GM15510 (cell line): ENCODE results near the gene SLC2A5.

Experiments
- POLR2A ChIP-seq: IDR thresholded peaks from 3 replicates; pipeline ENCODE4 v1.6.1; 2011; ENCODE audit warnings: borderline replicate concordance; ENCODE audit not compliant: insufficient read length; ENCODE audit errors: extremely low read depth

Gene SLC2A5

DNA sequence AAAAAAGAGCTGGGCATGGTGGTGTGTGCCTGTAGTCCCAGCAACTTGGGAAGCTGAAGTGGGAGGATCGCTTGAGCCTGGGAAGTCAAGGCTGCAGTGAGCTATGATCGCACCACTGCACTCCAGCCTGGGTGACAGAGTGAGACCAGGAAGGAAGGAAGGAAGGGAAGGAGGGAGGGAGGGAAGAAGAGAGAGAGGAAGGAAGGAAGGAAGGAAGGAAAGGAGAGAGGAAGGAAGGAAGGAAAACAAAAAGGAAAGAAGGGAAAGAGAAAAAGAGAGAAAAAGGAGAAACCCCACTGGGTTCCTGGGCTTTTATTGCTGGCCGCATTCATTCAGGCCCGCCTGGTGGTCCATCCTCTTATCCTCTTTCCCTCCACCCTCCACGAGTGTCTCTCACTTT, 53.0 kb downstream of the SLC2A5 start:
- no peak for TF ChIP-seq POLR2A

DNA sequence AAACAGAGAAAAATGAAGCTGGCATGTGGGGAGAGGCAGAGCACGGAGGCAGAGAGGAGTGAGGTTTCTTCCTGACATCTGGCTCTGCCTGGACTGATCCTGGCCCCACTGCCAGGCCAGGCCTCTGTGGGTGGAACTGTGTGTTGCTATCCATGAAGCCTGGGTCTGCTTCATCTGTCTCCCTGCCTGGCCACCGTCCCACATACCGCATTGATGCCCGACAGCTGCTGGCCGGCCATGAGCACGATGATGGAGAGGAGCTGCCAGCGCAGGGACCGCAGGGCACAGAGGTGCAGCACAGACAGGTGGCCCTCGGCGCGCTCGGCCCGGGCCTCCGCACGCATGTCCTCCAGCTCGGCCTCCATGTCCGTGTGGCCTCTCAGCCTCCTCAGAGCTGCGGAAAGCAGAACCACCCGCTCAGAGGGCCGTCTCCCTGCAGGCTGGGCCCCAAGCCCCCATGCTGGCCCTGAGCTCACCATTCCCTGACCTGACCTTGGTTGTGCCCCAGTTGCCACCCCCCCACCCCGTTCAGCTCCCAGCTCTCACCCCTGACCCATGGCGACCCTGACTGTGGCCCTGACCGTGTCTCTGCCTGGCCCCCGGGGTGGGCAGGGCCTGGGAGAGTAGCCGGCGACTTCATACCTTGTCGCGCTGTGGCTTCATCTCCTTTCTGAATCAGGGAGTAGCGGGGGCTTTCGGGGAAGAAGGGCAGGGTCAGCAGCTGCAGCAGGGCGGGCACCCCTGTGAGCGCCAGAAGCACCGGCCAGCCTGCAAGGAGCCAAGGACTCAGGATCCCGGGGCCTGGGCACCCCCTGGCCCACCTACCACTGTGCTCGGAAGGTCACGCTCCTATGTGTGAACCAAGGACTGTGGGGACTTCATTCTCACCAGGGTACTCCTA, 54.7 kb downstream of the SLC2A5 start:
- TF ChIP-seq POLR2A, result no peak

DNA sequence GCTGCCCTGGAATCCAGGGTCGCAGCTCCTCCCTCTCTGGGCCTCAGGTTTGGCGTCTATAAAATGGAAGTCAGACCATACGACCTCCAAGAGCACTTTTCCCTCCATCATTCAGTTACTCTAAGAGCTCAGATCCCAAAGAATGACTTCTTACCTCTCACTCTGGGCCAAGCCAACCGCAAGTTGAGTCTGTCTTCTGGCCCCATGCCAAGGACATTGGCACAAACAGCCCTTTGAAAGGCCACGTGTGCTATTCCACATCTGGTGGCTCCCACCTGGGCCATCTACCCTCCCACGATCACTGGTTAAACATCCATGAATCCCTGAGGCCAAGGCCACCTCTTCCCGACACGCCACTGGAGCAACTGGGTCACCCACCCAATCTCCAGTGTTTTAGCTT, 55.6 kb downstream of the SLC2A5 start:
- no peak for TF ChIP-seq POLR2A

DNA sequence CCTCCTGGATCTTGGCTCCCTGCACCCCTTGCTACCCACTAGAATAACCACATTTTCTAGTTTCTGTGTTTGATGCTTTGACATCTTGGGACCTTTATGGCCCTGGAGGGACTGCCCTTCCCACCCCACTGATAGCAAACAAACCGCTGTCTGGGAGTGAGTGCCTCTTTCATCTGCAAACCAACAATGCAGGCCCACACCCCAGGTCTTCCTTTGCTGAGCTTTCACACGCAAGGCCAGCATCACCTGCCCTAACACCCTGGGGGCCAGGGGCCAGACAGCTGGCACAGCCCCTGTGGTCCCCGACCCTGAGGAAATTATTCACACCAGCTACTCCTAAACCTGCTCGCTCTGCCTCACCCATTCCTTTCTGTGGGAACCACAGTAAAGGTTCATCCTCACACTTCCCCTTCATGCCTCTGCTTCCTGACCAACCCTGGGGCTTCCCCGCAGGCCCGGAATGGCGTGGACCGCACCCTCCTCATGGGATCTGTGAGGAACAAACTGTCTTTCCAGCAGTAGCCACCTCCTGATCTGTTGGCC, 58.6 kb downstream of the SLC2A5 start:
- TF ChIP-seq POLR2A, result no peak

DNA sequence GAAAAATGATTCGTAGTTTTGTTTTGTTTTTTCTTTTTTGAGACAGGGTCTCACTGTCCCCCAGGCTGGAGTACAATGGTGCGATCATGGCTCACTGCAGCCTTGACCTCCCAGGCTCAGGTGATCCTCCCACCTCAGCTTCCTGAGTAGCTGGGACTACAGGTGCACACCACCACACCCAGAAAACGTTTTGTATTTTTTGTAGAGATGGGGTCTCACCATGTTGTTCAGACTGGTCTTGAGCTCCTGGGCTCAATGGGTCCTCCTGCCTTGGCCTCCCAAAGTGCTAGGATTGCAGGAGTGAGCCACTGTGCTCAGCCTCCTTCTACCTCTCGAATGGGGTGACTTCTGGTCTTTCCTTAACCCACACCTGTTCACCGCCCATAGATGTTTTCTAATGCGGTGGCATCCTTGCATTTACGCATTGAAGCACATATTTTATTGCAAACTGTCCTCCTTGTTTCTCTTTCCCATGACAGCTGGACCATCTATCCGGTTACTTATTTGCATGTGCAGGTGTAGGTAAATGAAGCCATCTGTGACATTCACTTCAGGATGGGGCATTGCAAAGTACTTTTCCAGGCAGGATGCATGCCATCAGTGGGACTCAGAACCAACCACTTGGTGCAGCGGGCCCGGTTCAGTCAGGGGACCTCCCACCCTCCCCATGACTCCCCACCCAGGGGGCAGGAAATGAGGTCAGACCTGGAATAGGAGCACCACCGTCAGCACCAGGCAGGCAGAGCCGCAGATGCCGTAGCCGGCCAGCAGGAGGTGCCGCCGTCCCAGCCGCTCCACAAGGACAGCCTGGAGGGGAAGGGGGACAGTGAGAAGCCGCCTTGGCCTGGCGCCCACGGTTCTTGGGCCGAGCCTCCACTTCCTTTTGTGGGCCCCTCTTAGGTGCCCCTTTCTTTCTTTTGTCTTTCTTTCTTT, 59.7 kb downstream of the SLC2A5 start:
- no peak for TF ChIP-seq POLR2A

DNA sequence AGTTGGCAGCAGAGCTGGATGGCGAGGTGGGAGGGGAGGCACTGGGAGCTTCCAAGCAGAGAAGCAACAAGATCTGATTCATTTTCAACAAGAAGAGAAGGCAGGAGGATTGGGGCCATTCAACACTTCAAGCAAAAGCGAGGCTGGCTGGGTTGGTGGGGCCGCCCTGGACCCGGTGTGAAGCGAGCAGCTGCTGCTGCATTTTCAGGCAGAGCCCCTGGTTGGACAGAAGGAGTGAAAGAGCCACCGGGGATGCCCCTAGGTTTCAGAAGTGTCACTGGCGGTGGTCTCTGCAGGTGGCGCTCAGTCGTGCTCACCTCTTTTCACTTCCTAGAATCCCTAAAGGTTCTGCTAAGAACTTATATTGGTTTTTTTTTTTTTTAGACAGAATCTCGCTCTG, 61.2 kb downstream of the SLC2A5 start:
- TF ChIP-seq POLR2A, result no peak

DNA sequence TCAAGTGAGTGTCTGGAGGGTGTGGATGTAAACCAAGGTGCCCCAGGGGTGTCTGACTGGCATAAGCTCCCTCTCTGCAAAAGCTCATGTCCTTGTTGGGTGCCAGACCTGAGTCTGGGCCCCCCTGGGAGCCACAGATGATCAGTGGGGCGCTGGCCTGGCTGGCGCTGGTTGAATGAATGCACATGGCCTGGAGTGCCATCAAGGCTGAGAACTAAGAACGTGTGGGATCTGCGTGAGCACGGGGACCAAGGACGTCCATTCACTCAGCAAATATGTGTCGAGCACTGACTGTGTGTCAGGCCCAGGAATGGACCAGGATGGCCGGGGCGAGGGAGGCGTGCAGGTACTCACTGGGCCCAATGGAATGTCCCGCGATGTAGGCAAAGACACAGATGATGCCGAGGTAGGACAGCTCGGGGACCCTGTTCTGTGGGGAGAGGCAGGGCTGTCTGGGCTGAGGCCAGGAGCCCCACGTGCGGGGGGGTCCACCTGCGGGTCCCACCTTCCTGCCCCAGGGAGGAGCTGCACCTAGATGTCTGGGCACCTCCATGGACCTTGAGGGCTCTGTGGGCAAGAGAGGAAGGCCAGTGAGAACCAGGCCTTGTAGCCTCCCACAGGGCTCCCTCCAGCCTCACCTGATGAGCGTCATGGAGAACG, 62.3 kb downstream of the SLC2A5 start:
- TF ChIP-seq POLR2A, result no peak

DNA sequence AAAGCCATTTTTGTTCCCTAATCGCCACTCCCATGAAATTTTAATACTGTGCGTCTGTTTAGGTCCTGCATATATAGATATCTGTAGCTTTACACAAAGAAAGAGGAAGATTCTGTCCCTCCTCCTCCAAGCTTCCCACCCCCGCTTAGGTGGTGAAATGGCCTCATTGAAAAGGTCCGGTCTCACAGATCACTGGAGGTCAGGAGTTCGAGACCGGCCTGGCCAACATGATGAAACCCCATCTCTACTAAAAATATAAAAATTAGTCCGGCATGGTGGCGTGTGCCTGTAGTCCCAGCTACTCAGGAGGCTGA, 64.1 kb downstream of the SLC2A5 start:
- TF ChIP-seq POLR2A, result no peak

DNA sequence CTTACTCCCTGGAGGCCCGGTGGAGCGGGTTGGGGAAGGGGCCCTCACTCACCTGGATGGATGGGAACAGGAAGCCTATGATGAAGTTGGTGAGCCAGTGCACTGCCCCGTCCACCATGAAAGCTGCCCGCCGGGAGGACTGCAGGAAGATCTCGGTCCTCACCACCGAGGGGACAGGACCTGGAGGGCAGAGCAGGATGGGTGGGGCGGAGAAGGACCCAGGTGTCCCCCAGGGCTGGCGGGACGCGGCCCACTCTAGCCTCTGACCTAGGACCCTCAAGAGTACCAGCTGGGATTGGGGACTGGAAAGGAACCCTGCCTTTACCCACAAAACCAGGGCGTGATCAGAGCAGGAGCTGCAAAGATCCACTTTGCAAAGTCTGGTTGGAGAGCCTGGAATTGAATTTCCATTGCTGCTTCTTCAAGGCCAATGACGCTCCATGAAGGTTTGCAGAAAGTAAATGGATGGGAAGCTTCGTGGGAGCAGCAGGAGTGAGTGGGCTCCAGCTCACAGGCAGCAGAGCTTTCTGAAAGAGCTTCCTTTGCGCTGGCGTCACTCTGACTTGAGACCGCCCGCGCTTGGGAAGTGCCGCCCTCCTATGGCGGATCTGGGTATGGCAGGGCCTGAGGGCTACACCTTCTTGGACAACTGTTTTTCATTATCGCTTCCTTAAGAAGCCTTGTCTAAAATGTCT, 64.6 kb downstream of the SLC2A5 start:
- no peak for TF ChIP-seq POLR2A

DNA sequence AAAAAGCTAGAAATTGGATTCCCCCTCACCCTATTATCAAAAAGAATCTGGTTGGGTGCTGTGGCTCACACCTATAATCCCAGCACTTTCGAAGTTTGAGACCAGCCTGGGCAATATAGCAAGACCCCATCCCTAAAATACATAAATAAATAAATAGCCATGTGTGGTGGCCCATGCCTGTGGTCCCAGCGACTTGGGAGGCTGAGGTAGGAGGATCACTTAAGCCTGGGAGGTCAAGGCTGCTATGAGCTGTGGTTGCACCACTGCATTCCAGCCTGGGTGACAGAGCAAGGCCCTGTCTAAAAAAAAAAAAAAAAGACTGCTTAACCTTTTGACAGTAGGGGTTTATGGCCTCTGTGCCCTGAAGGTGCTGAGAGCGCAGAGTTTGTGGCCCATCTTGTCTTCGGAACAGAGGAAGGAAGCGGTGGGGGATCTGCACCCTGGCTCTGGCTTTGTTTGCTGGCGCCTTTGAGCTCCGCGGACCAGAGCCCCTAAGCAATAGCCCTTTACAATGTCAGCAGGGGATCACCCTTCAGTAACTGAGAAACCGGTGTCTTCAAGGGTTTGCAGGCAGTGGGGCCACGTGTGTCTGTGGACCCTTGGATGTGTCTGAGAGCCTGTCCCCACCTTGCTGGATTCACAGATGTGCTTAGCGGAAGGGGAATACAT, 65.3 kb downstream of the SLC2A5 start:
- TF ChIP-seq POLR2A, result no peak

DNA sequence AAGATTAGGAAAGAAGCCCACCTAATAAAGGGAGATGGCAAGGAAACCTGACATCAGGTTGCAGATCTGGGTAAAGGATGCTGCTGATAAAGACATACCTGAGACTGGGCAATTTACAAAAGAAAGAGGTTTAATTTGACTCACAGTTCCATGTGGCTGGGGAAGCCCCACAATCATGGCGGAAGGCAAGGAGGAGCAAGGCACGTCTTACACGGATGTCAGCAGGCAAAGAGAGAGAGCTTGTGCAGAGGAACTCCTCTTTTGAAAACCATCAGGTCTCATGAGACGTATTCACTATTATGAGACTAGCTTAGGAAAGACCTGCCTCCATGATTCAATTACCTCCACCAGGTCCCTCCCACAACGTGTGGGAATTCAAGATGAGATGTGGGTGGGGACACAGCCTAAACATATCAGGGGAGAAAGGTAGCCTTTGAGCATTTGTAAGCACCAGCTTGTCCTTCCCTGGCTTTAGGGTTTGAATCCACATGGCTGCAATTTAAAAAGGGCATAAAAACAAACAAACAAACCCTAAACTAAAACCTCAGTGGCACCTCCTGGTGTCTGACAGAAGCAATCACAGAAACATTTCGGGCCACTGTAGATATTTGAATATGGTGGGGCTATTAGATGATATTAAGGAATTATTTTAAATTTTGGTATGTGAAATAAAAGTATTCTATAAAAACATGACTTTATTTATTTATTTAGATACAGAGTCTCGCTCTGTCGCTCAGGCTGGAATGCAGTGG, 76.3 kb downstream of the SLC2A5 start:
- no peak for TF ChIP-seq POLR2A

DNA sequence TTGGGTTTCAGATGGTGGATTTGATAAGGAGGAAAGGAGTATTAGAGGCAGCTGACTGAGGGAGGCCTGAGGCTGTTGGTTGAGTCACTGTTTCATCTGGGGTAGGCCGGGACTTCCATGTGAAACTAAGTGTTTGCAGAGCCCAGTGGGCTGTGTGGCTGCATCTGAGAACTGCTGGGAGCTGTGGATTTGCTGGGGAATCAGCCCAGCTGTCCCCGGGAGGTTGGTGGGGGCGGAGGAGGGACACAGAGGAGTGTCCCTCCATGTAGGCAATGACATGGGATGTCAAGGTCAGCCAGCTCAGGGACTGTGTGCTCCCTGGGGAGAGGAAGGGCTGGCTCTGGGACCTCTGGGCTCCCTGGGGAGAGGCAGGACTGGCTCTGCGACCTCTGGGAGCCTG, 79.6 kb downstream of the SLC2A5 start:
- no peak for TF ChIP-seq POLR2A

DNA sequence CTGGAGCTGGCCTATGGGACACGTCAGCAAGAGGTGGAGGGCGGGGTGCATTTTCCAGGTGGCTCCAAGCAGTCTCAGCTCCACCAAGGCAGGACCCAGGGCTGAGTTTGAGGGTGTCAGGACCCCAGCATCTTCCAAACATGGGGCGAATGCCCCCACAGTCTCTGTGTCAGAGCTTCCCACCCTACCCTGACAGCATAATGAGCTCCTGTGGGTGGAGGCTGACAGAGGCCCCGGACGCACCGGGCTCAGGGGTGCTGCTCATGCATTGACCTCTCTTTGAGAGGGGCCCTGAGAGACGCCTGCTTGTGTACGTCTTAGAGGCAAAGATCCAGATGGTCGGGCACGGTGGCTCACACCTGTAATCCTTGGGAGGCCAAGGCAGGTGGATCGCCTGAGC, 80.4 kb downstream of the SLC2A5 start:
- TF ChIP-seq POLR2A, result no peak

DNA sequence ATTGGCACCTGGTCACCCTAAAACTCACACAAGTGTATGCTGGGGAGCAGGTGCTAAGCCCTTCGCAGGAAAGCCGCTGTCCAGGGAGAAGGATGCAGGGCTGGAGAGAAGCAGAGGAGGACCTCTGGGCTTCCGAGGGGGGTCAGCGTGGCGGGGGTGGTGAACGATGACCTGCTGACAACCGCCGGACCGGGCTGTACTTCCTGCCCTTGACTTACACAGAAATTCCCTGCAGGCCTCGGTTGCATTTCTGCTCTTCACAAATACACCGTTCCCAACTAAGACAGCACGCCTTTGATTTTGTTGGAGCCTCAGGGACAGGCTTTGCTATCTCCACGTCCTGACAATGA, 80.8 kb downstream of the SLC2A5 start:
- no peak for TF ChIP-seq POLR2A
